H1 (cell line): ENCODE results near the gene PSD2. TPM values are rescaled to one million over a fixed set of nuclear protein-coding genes. Genes with fewer than 3 reads are reported as not detected.

Source experiments
- CTCF ChIA-PET: fragments of 300-600 bp; sonication (Branson Sonifier 250); formaldehyde crosslinking; loops from one replicate; lab custom pipeline; 2021; ENCODE audit not compliant: partially characterized antibody; lab: Charles Lee
- POLR2A ChIA-PET: fragments of 300-600 bp; sonication (Branson Sonifier 250); formaldehyde crosslinking; loops from one replicate; lab custom pipeline; 2021; ENCODE audit warnings: inconsistent platforms; ENCODE audit not compliant: partially characterized antibody; lab: Charles Lee
- DNase-seq, 2 experiments: peaks; one replicate each; pipeline versions ENCODE4 v3.0.0 to v3.0.0-alpha.2; 2010 to 2022; ENCODE audit warnings: low spot score in 2 of 2, low read depth in 1 of 2, mixed read lengths in 1 of 2
- FAIRE-seq: peaks from 2 replicates; lab custom pipeline; 2011; peaks lifted over from hg19 to GRCh38; lab: Jason Lieb, UNC
- H2AFZ ChIP-seq: 2 replicates; pipeline ENCODE4 v1.8.1; 2012; ENCODE audit warnings: low read length, inconsistent platforms
- H2AK5ac ChIP-seq: 2 replicates; pipeline ENCODE4 v1.6.1; 2013; ENCODE audit warnings: low read depth, low read length
- H2BK120ac ChIP-seq: replicated peaks from 2 replicates; pipeline ENCODE3; 2013; ENCODE audit warnings: low read depth, low read length, inconsistent platforms
- H2BK12ac ChIP-seq: 2 replicates; pipeline ENCODE4 v1.6.1; 2013; ENCODE audit warnings: low read depth, low read length
- H2BK15ac ChIP-seq: 2 replicates; pipeline ENCODE4 v1.6.1; 2013; ENCODE audit warnings: low read length
- H2BK20ac ChIP-seq: 2 replicates; pipeline ENCODE4 v1.6.1; 2013; ENCODE audit warnings: low read length
- H2BK5ac ChIP-seq: 2 replicates; pipeline ENCODE4 v1.6.1; 2013; ENCODE audit warnings: low read depth, low read length
- H3K14ac ChIP-seq: 2 replicates; pipeline ENCODE4 v1.6.1; 2013; ENCODE audit warnings: inconsistent platforms; ENCODE audit not compliant: insufficient read length
- H3K18ac ChIP-seq: 2 replicates; pipeline ENCODE4 v1.6.1; 2013; ENCODE audit warnings: low read length; ENCODE audit errors: extremely low read depth
- H3K23ac ChIP-seq: 2 replicates; pipeline ENCODE4 v1.6.1; 2013; ENCODE audit warnings: inconsistent platforms; ENCODE audit not compliant: insufficient read length
- H3K23me2 ChIP-seq: 2 replicates; pipeline ENCODE4 v1.6.1; 2013; ENCODE audit warnings: low read depth, low read length
- H3K27ac ChIP-seq: 2 replicates; pipeline ENCODE4 v1.6.1; 2011; ENCODE audit warnings: low read depth, low read length, inconsistent platforms
- H3K27me3 ChIP-seq, 4 experiments: replicated peaks in 1 of 4; 1 replicate in 1 of 4; 2 replicates in 3 of 4; pipeline versions ENCODE4 v1.6.1 to v1.8.1; 2011 to 2013; ENCODE audit warnings: low read length in 3 of 4, mild to moderate bottlenecking in 3 of 4, inconsistent platforms in 2 of 4, mixed read lengths in 2 of 4, moderate library complexity in 1 of 4; ENCODE audit not compliant: control insufficient read depth in 3 of 4, insufficient read depth in 3 of 4; ENCODE audit errors: extremely low read depth in 1 of 4
- H3K36me3 ChIP-seq, 4 experiments: 2 replicates each; pipeline versions ENCODE4 v1.6.1 to v1.8.1; 2011 to 2013; ENCODE audit warnings: mild to moderate bottlenecking in 4 of 4, low read length in 3 of 4, moderate library complexity in 2 of 4, control low read depth in 1 of 4, inconsistent platforms in 1 of 4; ENCODE audit not compliant: insufficient read depth in 4 of 4, control insufficient read depth in 2 of 4
- H3K4ac ChIP-seq: replicated peaks from 2 replicates; pipeline ENCODE3; 2013; ENCODE audit warnings: low read length, low read depth, mixed read lengths, inconsistent platforms; ENCODE audit not compliant: insufficient read length
- H3K4me1 ChIP-seq, 4 experiments: replicated peaks in 1 of 4; 1 replicate in 1 of 4; 2 replicates in 3 of 4; pipeline versions ENCODE4 v1.6.1 to v1.8.1; 2011 to 2013; ENCODE audit warnings: low read length in 3 of 4, inconsistent platforms in 2 of 4, mixed read lengths in 1 of 4; ENCODE audit not compliant: insufficient read depth in 4 of 4, control insufficient read depth in 3 of 4
- H3K4me2 ChIP-seq, 2 experiments: 2 replicates each; pipeline versions ENCODE4 v1.6.1 to v1.8.1; 2011 to 2013; ENCODE audit warnings: low read depth in 2 of 2, low read length in 2 of 2, control low read depth in 1 of 2, inconsistent platforms in 1 of 2, mild to moderate bottlenecking in 1 of 2; ENCODE audit not compliant: insufficient read depth in 1 of 2
- H3K4me3 ChIP-seq, 4 experiments: fragments of 200-600, 300-600 bp in 1 of 4; sonication (generic), shearing (Covaris generic), sonication (Bioruptor Twin) in 1 of 4; 2 replicates each; pipeline versions ENCODE4 v1.5.1 to v1.8.1; 2011 to 2016; ENCODE audit warnings: low read length in 4 of 4, low read depth in 3 of 4, control low read depth in 2 of 4, inconsistent platforms in 2 of 4, mild to moderate bottlenecking in 2 of 4, mixed read lengths in 1 of 4, moderate library complexity in 1 of 4; ENCODE audit not compliant: insufficient read depth in 2 of 4; ENCODE audit errors: extremely low read depth in 1 of 4
- H3K56ac ChIP-seq: replicated peaks from 2 replicates; pipeline ENCODE3; 2013; ENCODE audit warnings: low read depth, mild to moderate bottlenecking, mixed read lengths, low read length, inconsistent platforms; ENCODE audit not compliant: insufficient read length
- H3K79me1 ChIP-seq: 2 replicates; pipeline ENCODE4 v1.6.1; 2013; ENCODE audit warnings: low read depth, low read length, control low read depth
- H3K79me2 ChIP-seq, 2 experiments: 2 replicates each; pipeline versions ENCODE4 v1.6.1 to v1.8.1; 2012 to 2013; ENCODE audit warnings: low read length in 2 of 2, mild to moderate bottlenecking in 2 of 2, inconsistent platforms in 1 of 2; ENCODE audit not compliant: insufficient read depth in 2 of 2, control insufficient read depth in 1 of 2
- H3K9ac ChIP-seq, 4 experiments: replicated peaks in 1 of 4; 1 replicate in 1 of 4; 2 replicates in 3 of 4; pipeline versions ENCODE4 v1.6.1 to v1.8.1; 2011 to 2013; ENCODE audit warnings: low read depth in 3 of 4, low read length in 3 of 4, control low read depth in 2 of 4, mild to moderate bottlenecking in 2 of 4, moderate library complexity in 2 of 4, inconsistent platforms in 1 of 4; ENCODE audit errors: extremely low read depth in 1 of 4
- H3K9me3 ChIP-seq, 2 experiments: 2 replicates each; pipeline versions ENCODE4 v1.6.1 to v1.8.1; 2012 to 2013; ENCODE audit warnings: mild to moderate bottlenecking in 2 of 2, moderate library complexity in 2 of 2, control low read depth in 1 of 2, inconsistent platforms in 1 of 2, low read depth in 1 of 2, low read length in 1 of 2, mixed read lengths in 1 of 2; ENCODE audit not compliant: insufficient read depth in 2 of 2
- H4K20me1 ChIP-seq, 2 experiments: replicated peaks in 1 of 2; 2 replicates each; pipeline versions ENCODE3 to v1.8.1; 2011 to 2013; ENCODE audit warnings: inconsistent platforms in 2 of 2, low read length in 2 of 2, mild to moderate bottlenecking in 1 of 2; ENCODE audit not compliant: insufficient read depth in 2 of 2, control insufficient read depth in 1 of 2
- H4K5ac ChIP-seq: 2 replicates; pipeline ENCODE4 v1.6.1; 2013; ENCODE audit warnings: low read length, low read depth, mixed read lengths, inconsistent platforms; ENCODE audit not compliant: insufficient read length
- H4K8ac ChIP-seq: 2 replicates; pipeline ENCODE4 v1.8.0; 2013; ENCODE audit warnings: mild to moderate bottlenecking, moderate library complexity, low read length, inconsistent platforms; ENCODE audit not compliant: insufficient read depth; ENCODE audit errors: extremely low read depth
- H4K91ac ChIP-seq: replicated peaks from 2 replicates; pipeline ENCODE3; 2013; ENCODE audit warnings: low read length, mixed read lengths, inconsistent platforms; ENCODE audit not compliant: insufficient read length
- RBBP5 ChIP-seq: IDR thresholded peaks from 2 replicates; pipeline ENCODE4 v1.7.1; 2012; ENCODE audit warnings: low read depth, mild to moderate bottlenecking, inconsistent platforms, low read length, moderate library complexity, borderline replicate concordance
- YY1 ChIP-seq: IDR thresholded peaks from 2 replicates; pipeline ENCODE4 v1.6.1; 2011; ENCODE audit warnings: low read depth, mild to moderate bottlenecking, low read length
- WGBS, 2 experiments: shearing (Covaris generic) in 1 of 2; methylation state at CpG; one replicate each; pipeline versions ENCODE4 v1.1.6 to v1.1.7; 2013 to 2015; ENCODE audit warnings: low lambda C conversion rate in 2 of 2, mixed read lengths in 2 of 2, inconsistent platforms in 1 of 2, low coverage in 1 of 2, missing lambda C conversion rate in 1 of 2; ENCODE audit not compliant: insufficient replicate concordance in 2 of 2, insufficient coverage in 1 of 2, insufficient read length in 1 of 2; ENCODE audit errors: extremely low coverage in 1 of 2, missing lambda C conversion rate in 1 of 2; 5-methylcytosine and 5-hydroxymethylcytosine counted together
- polyA plus RNA-seq, 7 experiments: library from polyadenylated mRNA; depleted of rRNA in 3 of 7; stranded (reverse) in 5 of 7; unstranded in 2 of 7; fragments of >200 nt in 5 of 7; fragments of 200-250 nt in 2 of 7; gene quantifications; 1 replicate in 5 of 7; 2 replicates in 1 of 7; 4 replicates in 1 of 7; pipeline versions ENCODE4 v1.2.1 to v1.2.3, GENCODE V29; 2011 to 2013; ENCODE audit warnings: missing spikeins in 2 of 7, mixed read lengths in 2 of 7
- total RNA-seq: library from RNA; stranded (reverse); fragmentation: NEBNext Ultra II Directional; extraction: Animal tissue kit (Norgen Biotek cat#: 25700); gene quantifications from 2 replicates; pipeline ENCODE4 v1.2.1, GENCODE V29; 2021

PSD2 gene
- total and polyA plus RNA-seq, 2 of the 8 experiments (the other 6 are each of a cell fraction or from before 2014, with no cell fraction given): 0.06 to 0.14 TPM

- Histone ChIP-seq H2AK5ac (no peak overlapping the region), H3K56ac (no peak overlapping the region), H3K4ac (no peak overlapping the region), H3K14ac (no peak overlapping the region), H4K20me1 (no peaks in the 10 kb centered on the region), H4K5ac (no peak overlapping the region), H3K9me3 (no peaks in the 10 kb centered on the region), H2BK15ac (peak overlapping the region; percentile 83; the same call in 1 of the 2 replicates), H4K91ac (no peak overlapping the region), H3K27me3 (peaks cover 0 to 18% (median 15%) of the 10 kb centered on the region in 4 experiments; a peak in 5 of 7 replicates), H2BK5ac (0 out of 2 replicates have a peak overlapping the region, but pooled peaks have one; percentile 28), H3K79me1 (no peaks in the 10 kb centered on the region), H2BK120ac (no peak overlapping the region), H3K79me2 (no peaks in the 10 kb centered on the region), H3K18ac (no peak overlapping the region), H2BK12ac (peak overlapping the region; percentile 61; the same call in 1 of the 2 replicates), H2BK20ac (0 out of 2 replicates have a peak overlapping the region, but pooled peaks have one; percentile 80), H4K8ac (no peak overlapping the region), H3K4me1 (peaks cover 0 to 5% (median 5%) of the 10 kb centered on the region in 4 experiments; a peak in 5 of 7 replicates), H3K23ac (no peak overlapping the region), H3K9ac (no peak overlapping the region), H3K36me3 (no peaks in the 10 kb centered on the region), H3K27ac (no peak overlapping the region), H3K23me2 (peaks cover 3% of the 10 kb centered on the region; the same call in 1 of the 2 replicates), H3K4me3 (peak overlapping the region in 2 of 4 experiments; percentile 70 to 82; a peak in 2 of 8 replicates), H3K4me2 (peak overlapping the region; percentile 62 to 88; a peak in 2 of 4 replicates), H2AFZ (no peak overlapping the region)
- ChIA-PET POLR2A (interaction anchor here (1.2 to 2.8 kb wide), 2 partner anchors 9 to 75 kb away, joined by 4 to 7 read pairs; partner anchors contain the start of gene PSD2), CTCF (interaction anchor here (0.6 to 10.1 kb wide), 55 partner anchors 10 to 437 kb away, joined by 3 to 276 read pairs (median 6); partner anchors contain the start of gene PSD2)
- no peak for FAIRE-seq
- DNase-seq: no peak
- no peak for TF ChIP-seq YY1
- TF ChIP-seq RBBP5: no peak
- WGBS, 2 experiments: 28% methylated on average over 5 of the region's 5 CpGs; no CpG with 5 or more reads in 1 of the 2 experiments
Measured at GRCh38 chr5:139787257-139787567, 8.4 kb upstream of the PSD2 start.
